ENCODE data around the gene SAMHD1. TPM values are rescaled to one million over a fixed set of nuclear protein-coding genes. Genes with fewer than 3 reads are reported as not detected.

SAMHD1 gene
- total and polyA plus RNA-seq, 2 of the 13 experiments (the other 11 are each of a cell fraction or from before 2014, with no cell fraction given): 16.9 to 43.5 TPM

DNA sequence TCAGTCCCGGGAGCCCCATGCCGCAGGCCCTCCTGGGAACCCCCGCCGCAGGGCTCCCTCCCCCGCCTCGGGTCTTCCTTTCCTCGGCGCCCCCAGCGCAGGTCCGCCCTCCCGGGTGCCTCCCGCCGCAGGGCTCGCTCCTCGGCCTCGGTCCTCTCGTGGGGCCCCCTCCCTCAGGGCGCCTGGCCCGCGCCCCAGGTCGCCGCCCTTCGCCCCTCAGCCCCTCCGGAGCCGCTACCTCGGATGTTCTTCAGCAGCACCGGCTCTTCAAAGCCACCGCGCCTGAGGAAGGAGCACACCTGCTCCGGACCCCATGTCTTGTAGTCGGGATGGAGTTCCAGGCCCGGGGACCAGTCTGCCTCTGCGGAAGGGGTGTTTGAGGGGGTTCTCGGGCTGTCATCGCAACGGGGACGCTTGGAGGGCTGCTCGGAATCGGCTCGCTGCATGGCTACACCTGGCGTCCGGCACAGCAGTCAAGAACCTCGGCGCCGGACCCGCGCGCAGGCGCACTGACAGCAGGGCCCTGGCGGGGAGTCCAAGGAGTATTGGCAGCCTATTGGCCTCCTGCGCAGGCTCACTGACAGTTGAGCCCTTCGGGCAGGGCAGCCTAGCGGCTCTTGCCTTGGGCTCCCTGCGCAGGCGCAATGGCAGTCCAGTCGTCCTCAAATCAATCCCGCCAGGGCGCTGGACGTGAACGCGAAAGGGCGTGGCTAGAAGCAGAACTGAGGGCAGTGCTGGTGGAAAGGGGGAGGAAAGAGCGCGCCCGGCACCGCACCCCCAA is at the start of gene SAMHD1 (continued):
- TF ChIP-seq, protein P1, sequence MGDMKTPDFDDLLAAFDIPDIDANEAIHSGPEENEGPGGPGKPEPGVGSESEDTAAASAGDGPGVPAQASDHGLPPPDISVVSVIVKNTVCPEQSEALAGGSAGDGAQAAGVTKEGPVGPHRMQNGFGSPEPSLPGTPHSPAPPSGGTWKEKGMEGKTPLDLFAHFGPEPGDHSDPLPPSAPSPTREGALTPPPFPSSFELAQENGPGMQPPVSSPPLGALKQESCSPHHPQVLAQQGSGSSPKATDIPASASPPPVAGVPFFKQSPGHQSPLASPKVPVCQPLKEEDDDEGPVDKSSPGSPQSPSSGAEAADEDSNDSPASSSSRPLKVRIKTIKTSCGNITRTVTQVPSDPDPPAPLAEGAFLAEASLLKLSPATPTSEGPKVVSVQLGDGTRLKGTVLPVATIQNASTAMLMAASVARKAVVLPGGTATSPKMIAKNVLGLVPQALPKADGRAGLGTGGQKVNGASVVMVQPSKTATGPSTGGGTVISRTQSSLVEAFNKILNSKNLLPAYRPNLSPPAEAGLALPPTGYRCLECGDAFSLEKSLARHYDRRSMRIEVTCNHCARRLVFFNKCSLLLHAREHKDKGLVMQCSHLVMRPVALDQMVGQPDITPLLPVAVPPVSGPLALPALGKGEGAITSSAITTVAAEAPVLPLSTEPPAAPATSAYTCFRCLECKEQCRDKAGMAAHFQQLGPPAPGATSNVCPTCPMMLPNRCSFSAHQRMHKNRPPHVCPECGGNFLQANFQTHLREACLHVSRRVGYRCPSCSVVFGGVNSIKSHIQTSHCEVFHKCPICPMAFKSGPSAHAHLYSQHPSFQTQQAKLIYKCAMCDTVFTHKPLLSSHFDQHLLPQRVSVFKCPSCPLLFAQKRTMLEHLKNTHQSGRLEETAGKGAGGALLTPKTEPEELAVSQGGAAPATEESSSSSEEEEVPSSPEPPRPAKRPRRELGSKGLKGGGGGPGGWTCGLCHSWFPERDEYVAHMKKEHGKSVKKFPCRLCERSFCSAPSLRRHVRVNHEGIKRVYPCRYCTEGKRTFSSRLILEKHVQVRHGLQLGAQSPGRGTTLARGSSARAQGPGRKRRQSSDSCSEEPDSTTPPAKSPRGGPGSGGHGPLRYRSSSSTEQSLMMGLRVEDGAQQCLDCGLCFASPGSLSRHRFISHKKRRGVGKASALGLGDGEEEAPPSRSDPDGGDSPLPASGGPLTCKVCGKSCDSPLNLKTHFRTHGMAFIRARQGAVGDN (CRISPR knock-in tag; IDR thresholded peaks at IDR 0.05): peak; percentile 99
- TF ChIP-seq, protein P2, sequence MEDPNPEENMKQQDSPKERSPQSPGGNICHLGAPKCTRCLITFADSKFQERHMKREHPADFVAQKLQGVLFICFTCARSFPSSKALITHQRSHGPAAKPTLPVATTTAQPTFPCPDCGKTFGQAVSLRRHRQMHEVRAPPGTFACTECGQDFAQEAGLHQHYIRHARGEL (CRISPR knock-in tag; IDR thresholded peaks at IDR 0.05): no peak
- peak; percentile 75 for TF ChIP-seq HNRNPLL (IDR thresholded peaks at IDR 0.05; ENCODE audit: low read depth, low read length, poor library complexity, severe bottlenecking)
- peak; percentile 42; the same call in 1 of the 2 replicates for TF ChIP-seq ELF3 (CRISPR knock-in tag; IDR thresholded peaks at IDR 0.05)
- peak; percentile 87; the same call in 1 of the 2 replicates for TF ChIP-seq ZNF451 (CRISPR knock-in tag; IDR thresholded peaks at IDR 0.05)
- TF ChIP-seq PLRG1 (conservative IDR thresholded peaks at IDR 0.05): no peak
- 0 out of 2 replicates have a peak, but pooled peaks have one; percentile 40 for TF ChIP-seq RBAK (CRISPR knock-in tag; IDR thresholded peaks at IDR 0.05)
- TF ChIP-seq, protein P3, sequence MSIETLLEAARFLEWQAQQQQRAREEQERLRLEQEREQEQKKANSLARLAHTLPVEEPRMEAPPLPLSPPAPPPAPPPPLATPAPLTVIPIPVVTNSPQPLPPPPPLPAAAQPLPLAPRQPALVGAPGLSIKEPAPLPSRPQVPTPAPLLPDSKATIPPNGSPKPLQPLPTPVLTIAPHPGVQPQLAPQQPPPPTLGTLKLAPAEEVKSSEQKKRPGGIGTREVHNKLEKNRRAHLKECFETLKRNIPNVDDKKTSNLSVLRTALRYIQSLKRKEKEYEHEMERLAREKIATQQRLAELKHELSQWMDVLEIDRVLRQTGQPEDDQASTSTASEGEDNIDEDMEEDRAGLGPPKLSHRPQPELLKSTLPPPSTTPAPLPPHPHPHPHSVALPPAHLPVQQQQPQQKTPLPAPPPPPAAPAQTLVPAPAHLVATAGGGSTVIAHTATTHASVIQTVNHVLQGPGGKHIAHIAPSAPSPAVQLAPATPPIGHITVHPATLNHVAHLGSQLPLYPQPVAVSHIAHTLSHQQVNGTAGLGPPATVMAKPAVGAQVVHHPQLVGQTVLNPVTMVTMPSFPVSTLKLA (IDR thresholded peaks at IDR 0.05): peak; percentile 35; the same call in 1 of the 2 replicates
- TF ChIP-seq, protein P4, sequence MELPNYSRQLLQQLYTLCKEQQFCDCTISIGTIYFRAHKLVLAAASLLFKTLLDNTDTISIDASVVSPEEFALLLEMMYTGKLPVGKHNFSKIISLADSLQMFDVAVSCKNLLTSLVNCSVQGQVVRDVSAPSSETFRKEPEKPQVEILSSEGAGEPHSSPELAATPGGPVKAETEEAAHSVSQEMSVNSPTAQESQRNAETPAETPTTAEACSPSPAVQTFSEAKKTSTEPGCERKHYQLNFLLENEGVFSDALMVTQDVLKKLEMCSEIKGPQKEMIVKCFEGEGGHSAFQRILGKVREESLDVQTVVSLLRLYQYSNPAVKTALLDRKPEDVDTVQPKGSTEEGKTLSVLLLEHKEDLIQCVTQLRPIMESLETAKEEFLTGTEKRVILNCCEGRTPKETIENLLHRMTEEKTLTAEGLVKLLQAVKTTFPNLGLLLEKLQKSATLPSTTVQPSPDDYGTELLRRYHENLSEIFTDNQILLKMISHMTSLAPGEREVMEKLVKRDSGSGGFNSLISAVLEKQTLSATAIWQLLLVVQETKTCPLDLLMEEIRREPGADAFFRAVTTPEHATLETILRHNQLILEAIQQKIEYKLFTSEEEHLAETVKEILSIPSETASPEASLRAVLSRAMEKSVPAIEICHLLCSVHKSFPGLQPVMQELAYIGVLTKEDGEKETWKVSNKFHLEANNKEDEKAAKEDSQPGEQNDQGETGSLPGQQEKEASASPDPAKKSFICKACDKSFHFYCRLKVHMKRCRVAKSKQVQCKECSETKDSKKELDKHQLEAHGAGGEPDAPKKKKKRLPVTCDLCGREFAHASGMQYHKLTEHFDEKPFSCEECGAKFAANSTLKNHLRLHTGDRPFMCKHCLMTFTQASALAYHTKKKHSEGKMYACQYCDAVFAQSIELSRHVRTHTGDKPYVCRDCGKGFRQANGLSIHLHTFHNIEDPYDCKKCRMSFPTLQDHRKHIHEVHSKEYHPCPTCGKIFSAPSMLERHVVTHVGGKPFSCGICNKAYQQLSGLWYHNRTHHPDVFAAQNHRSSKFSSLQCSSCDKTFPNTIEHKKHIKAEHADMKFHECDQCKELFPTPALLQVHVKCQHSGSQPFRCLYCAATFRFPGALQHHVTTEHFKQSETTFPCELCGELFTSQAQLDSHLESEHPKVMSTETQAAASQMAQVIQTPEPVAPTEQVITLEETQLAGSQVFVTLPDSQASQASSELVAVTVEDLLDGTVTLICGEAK (IDR thresholded peaks at IDR 0.05): no peak
- TF ChIP-seq, protein P4 (CRISPR knock-in tag; IDR thresholded peaks at IDR 0.05): no peak; the same call in none of the 2 replicates
- TF ChIP-seq SP2 (CRISPR knock-in tag; IDR thresholded peaks at IDR 0.05): no peak
